ENCODE data around the gene SPATA32. TPM values are rescaled to one million over a fixed set of nuclear protein-coding genes. Genes with fewer than 3 reads are reported as not detected.

Gene SPATA32
- total RNA-seq, 1 experiment from 2014 or later: not detected

DNA sequence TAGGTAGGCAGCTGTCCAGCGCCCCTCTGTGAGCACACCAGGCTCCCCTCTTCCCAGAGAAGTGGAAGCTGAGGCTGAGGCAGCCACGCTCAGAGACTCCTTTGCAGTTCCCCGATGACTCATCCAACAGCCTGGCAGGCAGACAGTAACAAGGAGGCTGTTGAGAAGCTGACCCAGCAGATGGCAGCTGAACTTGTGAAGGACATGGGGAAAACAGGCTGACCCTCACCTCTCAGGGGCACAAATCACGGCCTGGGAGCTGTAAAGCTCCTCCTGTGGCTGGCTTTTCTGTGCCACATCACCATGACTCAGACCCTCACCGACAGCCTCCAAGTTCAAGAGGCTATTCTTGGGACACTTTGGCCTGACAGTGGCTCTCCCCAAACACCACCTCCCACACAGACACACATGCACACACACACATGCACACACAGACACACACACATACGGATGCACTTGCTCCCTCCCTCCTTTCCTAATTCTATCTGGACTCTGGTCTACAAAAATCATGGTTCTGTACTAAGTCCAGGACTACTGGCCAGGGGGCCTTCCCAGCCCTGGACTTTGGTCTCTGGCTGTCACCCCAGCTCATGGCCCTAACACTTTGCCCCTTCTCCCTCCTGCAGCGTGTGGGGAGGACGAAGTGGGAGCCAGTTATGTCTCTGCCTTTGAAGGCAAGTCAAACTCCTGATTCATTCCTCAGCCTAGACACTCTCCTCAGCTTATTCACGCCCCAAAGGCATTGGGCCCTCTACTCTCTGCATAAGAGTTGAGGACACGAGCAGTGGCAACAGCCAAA is 31.7 kb upstream of the SPATA32 start:
- DNase-seq (ENCODE audit: low read depth): peak; percentile 93

GRCh38 chr17:45292696-45293412 is 31.0 kb upstream of the SPATA32 start:
- no peak for DNase-seq (ENCODE audit: low read depth)

- no peak for DNase-seq (ENCODE audit: low read depth)
Measured at GRCh38 chr17:45291171-45291805, 29.4 kb upstream of the SPATA32 start.

DNA sequence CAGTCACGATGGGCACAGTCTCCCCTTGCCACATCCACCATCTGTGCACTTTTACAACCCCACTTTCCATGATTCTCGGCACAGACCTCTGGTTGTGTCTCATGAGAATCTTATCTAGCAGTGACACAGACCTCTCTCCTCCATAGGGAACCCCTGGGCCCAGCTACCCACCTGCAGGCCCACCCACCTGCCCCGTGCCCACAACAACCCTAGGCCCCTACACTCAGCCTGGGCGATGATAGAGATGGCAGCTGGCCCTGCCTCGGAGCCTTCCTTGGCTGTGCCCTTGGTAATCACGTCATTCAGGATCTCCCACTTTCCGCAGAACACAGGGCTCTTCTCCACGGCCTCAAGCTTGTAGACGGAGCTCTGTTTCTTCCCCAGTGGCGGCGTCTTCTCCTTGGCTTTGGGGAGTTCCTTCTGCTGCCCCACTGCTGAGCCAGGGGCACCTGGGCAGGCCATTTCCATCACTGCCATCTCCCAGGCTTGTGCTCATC is 28.4 kb upstream of the SPATA32 start:
- DNase-seq (ENCODE audit: low read depth): no peak

DNA sequence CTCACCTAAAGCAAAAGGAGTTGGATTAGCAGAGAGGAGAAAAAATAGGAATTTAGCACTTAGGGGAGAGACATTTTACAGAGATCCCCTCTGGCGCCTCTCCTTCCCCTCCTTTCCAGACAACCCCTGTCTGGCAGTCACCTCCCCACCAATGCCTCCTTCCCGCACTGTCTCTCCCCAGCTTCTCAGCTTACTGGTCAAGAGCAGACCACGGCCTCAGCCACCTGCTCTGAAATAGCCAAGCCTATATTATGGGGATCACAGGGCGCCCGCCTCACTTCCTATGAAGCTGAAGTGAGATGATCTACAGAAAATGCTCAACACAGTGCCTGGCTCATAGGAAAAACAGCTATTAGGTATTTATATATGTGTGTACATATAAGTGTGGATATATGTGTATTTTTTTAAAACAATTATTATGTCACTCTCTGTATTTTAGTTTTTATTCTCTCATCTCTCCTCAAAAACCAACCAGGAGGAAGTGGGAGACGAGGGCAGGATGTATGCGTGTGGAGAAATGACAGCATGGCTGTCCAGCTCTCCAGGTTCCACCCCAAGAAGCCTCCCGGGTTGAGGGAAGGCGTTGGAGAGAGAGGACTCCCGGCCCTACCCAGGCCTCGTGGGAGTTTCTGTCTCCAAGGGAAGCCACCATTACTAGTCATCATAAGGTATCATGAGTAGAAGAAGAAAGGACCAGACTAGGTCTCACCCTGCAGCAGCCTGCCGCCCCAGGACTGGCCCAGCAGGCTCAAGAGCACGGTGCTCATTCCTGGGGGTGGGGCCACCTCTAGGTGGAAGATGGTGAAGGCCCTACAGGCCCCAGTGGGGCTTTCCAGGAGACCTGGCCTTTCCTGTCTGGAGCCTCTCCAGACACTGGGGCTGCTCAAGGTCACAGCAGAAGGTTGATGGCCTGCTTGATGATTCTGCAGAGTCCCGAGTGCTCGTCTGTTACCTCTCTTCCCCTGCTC is 27.7 kb upstream of the SPATA32 start:
- DNase-seq (ENCODE audit: low read depth): no peak

DNA sequence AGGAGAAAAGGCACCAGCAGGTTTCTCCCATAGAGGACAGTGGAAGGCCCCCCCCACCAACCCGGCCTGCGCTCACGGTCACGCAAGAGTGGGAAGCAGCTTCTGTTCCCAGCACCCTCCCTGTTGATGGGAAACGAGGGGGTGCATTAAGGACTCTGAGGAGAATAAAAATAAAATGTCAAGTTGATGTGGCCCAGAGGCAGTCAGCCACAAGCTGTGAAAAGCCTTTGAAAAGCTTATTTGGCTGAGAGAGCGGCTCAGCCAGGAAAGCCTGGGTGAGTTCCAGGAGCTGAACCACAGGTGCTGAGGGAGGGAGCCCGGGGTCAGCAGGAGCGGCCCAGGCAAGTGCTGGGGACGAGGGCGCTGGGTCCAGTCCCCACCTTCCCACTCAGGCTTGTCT is 26.9 kb upstream of the SPATA32 start:
- DNase-seq (ENCODE audit: low read depth): no peak

- no peak for DNase-seq (ENCODE audit: low read depth)
Measured at GRCh38 chr17:45287526-45288500, 25.9 kb upstream of the SPATA32 start.

- no peak for DNase-seq (ENCODE audit: low read depth)
Measured at GRCh38 chr17:45286286-45286685, 24.4 kb upstream of the SPATA32 start.

- no peak for DNase-seq (ENCODE audit: low read depth)
Measured at GRCh38 chr17:45284176-45285140, 22.6 kb upstream of the SPATA32 start.

DNA sequence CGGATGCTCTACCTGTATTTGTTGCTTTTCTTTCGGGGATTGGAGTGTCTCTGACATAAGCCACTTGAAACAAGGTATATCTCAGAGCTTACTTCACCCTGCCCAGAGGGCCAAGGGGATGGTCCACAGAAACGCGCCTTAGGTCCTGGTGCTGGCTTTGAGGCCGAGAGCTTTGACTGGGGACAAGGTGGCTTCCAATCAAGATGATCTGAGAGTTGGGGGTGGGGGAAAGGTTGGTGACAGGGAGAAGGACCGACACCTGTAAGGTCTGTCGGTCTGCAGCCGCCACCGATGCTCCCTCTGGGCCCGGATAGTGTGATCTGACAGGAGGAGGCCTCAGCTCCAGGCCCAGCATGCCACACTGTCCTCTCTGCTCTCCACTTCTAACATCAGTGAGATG is 21.8 kb upstream of the SPATA32 start:
- no peak for DNase-seq (ENCODE audit: low read depth)

GRCh38 chr17:45282683-45283644 is 21.1 kb upstream of the SPATA32 start:
- peak; percentile 61 for DNase-seq (ENCODE audit: low read depth)

DNA sequence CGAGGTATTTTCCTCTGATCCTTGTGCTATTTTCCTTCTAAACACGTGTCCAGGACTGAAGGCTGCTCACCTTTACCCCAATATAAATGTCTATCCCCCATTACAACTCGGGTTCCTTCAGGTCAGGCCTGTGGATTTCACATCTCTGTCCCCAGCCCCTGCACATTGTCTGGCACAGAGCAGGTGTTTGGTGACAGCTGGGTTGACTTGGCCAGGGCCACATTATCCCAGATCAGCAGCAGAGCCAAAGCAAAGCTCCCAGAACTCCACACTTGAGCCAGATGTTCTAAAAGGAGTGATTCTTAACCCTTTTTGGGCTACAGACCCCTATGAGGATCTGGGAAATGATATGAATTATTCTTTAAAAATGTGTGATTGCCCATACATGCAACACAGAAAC is 18.0 kb upstream of the SPATA32 start:
- DNase-seq (ENCODE audit: low read depth): no peak

- no peak for DNase-seq (ENCODE audit: low read depth)
Measured at GRCh38 chr17:45277992-45278391, 16.1 kb upstream of the SPATA32 start.

DNA sequence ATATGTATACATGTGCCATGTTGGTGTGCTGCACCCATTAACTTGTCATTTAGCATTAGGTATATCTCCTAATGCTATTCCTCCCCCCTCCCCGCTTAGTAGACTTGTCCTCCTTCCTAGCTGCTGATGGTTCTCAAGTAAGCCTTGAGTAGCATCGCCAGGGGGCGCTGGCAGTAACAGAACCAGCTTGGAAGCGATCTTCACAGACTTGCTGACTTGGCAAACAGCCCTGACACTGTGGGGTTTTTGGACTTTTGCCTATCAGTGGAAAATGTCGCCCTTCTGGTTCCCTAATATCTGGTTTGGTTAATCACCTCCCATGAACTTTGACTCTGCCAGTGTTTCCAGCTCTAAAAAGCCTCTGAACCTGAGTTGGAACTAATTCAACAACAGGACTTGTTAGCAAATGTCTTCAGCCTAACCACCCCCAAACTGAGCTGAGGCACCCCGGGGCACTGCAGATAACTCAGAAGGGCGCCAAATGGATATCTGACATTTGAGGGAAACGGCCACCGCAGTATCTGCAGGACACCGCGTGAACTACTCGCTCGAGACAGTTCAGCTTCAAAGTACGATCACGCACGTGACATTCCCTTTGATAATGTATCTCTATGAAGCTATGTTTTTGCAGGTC is 15.4 kb upstream of the SPATA32 start:
- DNase-seq (ENCODE audit: low read depth): peak; percentile 92

GRCh38 chr17:45276031-45276430 is 14.1 kb upstream of the SPATA32 start:
- no peak for DNase-seq (ENCODE audit: low read depth)

DNA sequence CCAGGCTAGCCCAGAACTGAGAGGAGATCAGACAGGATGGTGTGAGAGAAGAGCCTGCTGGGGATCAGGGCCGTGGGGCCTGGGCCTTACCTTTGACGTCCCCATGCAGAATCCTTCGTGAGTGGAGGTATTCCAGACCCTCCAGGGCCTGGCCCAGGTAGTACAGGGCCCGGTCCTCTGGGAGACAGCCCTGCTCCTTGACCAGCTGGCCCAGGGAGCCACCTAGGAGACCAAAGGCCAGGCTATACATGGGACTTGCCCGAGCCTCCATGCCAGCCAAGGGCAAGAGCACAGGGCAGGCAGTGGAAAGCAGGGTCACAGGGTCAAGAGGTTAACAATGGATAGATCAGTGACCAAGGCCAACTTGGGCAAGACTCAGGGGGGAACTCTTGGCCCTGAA is 12.1 kb upstream of the SPATA32 start:
- DNase-seq (ENCODE audit: low read depth): no peak

DNA sequence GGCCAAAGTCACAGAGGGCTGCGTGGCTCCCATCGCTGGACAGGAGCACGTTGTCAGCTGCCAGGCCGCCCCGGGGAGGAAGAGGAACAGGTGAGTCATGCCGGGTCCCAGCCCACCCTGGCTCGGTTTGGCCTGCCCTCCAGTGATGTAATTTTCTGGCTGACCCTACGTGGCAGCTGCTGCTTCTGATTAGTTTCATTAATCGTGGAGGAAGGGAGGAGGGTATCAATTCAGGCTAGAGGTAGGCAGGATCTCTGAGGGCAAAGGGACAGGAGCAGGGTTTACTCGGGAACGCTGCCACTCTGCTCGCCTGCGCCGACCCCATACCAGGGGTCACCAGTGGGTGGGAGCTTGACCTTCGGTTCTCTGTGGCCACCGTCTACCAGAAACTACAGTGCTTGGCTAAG is 11.7 kb upstream of the SPATA32 start:
- no peak for DNase-seq (ENCODE audit: low read depth)

Data from Daoy (cell line).